Cerebellar nuclear complex (tissue), 1 donor: ENCODE data around the gene OR52E8.

Experiments used
- DNase-seq, 2 experiments: peaks; one replicate each; lab custom pipeline; 2025; lab: John Stamatoyannopoulos, UW

The OR52E8 gene

DNA sequence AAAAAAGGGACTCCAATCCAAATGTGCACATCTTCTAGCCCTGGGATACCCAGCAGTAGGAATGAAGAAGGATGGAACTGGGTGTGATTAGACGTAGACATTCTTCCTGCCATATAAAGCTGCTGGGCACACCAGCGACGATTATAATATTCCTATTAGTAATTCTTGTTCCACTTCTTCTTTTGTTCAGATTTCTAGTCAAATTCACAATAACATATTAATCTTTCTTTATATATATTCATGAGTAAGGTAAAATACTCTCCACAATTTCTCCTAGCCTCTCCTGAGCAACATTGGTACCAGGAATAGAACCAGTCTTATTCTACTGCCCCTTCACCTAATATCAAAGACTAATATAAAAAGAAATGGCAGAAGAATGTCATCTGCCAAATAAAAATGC, at the start of gene OR52E8:
OR52E8 (minus strand) TSS at position 101 of the 400 bp plus-strand sequence; CDS start at position 101, 0 bp downstream.
- no peak for DNase-seq

DNA sequence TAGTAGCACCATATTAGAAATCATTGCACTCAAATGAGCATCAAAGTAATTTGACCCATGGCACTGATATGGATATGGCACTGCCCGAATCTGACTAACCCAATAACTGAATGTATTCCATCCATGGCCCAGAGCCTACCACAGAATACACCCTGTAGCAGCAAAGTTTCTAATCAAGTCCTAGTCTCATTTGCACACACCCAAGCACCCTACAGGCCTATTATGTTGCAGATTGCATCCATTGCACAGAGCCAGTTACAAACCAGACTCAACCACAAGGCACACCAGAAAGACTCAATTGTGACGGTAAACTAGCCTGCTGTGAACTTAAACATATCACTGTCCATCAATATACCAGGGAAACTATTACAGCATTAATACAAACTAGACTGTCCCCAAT, 42.0 kb upstream of the OR52E8 start:
- no peak for DNase-seq

DNA sequence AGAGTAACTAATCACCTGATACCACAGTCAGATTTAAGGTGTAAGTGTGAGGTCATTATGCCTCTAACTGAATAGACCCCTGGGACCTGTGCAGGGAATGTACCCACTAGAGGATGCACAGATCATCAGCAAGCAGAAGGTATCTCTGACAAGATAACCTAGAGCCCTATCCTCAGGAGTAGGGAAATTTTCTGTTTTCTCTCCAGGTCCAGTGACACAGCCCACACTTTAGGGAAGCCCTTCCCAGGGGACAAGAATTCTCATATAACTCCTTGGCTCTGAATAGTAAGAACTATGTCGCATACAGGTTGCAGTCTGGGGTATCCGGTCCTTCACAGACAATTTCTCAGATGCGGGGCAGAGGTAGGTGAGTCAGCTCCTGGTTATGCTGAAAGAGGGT, 35.4 kb upstream of the OR52E8 start, which contains the start of gene OR52E5:
OR52E5 (plus strand) TSS at position 301 of the 400 bp plus-strand sequence. CDS start 7,569 bp downstream, outside the sequence.
- DNase-seq, result no peak

DNA sequence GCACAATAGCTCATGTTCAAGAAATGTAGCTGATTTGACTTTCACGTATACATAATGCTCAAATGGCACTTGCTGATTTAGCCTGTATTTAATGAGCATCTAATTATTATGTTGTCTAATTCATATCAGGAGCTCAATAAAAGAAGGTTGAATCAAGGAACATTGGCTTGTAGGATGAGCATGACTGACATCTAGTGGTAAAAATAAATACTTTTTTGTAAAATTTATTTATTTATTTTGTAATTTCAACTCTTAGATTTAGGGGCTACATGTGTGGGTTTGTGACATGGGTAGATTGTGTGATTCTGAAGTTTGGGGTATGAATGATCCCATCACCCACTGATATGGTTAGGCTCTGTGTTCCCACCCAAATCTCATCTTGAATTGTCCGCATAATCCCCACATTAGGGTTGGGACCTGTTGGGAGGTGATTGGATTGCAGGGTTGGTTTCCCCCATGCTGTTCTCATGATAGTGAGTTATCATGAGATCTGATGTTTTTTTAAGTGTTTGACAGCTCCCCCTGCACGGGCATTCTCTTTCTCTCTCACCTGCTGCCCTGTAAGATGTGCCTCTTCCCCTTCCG, 33.8 kb upstream of the OR52E8 start:
- no peak for DNase-seq

DNA sequence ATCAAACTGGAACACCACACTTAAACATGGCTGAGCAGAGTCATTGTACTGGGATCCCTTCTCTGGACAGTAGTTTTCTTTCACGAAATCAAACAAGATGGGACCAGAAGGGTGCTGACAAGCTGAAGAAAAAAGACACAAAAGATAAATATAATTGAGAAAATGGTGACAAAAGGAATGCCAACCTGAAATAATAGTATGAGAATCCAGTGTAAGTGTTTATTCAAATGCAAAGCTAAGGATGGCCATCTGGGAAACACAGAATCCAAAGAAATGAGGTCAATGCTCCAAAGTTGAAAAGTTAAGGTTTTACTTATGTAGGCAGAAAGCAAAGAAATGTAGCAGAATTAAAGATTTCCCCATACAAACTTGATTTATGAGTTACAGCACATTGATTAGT, 30.2 kb upstream of the OR52E8 start:
- no peak for DNase-seq

DNA sequence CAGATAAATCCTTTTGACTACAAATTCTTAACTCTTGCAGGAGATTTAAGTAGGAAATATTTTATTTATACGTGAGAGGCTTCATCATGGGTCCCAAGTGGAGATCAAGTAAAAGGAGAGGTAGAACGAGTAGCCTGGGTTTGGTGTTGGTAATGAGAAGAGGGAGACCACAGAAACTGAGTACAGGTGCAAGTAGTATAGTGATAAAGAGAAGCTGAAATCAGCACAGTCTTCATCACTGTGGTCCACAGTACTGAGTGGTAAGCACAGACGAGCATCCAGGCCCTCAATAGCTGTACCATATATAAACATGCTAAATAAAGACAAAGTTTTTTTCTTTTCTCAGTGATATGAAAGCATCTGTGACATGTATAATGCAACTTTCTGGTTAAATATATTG, 29.7 kb upstream of the OR52E8 start:
- DNase-seq, result no peak

DNA sequence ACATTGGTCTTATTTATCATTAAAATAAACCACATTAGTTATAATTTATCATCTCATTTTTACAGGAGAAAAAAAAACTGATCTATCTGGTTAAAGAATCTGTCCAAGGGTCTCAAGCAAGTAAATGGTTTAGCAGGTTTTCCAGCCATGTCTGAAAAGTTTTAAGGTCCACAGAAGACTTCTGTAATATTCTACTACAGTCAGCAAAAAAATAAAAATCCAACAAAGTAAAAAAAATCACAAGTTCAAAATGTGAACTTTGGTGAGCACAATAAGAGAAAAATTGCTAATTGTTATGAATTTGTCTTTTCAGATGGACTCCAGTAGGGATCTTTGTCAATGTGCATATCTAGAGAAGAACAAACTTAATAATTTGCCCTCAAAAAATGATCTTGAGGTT, 24.3 kb upstream of the OR52E8 start:
- DNase-seq, result no peak

DNA sequence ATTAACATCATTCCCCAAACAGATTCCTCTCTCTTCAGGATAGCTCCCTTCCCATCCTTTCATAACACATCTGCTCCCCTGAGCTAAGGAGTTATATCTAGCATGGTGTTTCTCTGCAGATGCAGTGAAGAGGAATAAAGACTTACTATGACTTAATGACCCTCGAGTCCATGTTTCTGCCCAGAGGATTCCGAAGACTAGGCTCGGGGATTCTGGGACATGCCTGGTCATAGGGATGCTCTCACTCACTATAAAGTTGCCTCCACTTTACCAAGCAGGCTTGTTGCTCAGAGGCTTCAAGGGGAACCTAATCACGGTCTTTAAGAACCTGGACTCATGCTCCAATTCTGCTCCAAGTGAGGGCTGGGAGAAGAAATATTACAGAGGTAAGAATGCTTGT, 22.8 kb upstream of the OR52E8 start, which contains the start of gene OR52E4:
OR52E4 (plus strand) TSS at position 301 of the 400 bp plus-strand sequence. CDS start 3,664 bp downstream, outside the sequence.
- no peak for DNase-seq

DNA sequence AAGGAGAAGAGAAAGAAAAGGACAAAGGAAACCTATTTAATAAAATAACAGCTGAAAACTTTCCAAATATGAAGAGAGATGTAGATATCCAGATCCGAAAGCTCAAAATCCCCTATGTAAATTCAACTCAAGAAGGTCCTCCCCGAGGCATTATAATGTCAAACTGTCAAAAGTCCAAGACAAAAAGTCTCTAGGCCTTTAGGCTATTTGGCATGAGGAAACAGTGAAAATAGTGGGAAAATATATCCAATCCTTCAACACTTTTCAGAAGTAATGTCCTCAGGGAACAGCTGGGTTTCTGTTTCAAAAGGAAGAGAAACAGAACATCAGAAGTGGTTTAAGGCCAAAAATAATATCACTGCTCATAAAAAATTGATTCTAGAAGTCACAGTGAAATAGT, 21.1 kb upstream of the OR52E8 start:
- no peak for DNase-seq

DNA sequence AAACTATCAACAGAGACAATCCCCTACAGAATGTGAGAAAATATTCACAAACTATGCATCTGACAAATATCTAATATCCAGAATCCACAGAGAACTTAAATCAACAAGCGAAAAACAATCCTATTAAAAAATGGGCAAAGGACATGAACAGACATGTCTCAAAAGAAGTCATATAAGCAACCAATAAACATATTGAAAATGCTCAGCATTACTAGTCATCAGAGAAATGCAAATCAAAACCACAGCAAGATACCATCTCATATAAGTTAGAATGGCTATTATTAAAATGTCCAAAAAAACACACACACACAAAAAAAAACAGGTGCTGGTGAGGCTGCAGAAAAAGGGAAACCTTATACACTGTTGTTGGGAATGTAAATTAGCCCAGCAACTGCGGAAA, 8.3 kb upstream of the OR52E8 start:
- DNase-seq, result no peak

DNA sequence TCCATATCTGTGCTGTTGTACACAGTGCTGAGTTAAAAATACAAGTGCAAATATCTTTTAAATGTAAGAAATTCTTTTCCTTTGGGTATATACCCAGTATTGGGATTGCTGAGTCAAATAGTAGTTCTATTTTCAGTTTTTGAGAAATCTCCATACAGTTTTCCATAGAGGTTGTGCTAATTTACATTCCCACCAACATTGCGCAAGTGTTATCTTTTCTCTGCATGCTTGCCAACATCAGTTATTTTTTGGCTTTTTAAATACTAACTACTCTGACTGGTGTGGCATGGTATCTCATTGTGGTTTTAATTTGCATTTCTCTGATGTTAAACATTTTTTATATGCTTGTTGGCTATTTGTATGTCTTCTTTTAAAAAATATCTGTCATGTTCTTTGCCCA, 6.5 kb downstream of the OR52E8 start:
- no peak for DNase-seq

DNA sequence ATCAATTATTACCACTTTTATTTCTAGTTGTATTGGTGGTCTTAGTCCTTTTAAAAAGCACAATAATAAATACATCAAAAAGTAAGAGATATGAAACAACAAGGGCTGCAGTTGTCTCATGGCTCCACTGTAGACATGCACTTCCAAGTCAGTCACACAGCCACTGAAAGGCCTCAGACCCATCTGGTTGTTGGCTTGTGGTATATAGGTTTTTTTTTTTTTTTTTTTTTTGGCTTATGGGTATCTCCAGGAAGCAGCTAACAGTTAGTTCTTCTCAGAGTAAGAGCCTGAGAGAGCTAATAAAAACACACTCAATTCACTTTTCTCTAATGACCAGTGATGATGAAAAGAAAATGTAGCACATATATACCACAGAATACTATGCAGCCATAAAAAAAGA, 9.8 kb downstream of the OR52E8 start:
- no peak for DNase-seq

DNA sequence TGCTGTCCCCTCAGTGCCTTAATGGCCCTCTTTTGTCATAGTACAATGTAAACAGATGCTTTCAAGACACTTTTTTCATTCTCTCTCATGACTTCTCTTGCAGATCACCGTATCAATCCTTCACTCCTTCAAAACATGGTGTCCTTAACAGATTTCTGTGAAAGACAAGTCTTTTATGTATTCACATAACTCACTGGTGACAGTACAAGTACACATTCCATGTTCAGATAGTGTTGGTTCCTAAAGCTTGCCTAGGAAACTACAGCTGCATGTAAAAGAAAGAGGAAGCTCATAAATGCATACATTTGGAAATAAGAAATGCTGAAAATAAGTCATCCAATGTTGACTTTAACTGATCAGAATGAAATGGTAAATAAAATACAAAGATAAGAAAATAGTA, 10.8 kb downstream of the OR52E8 start:
- no peak for DNase-seq

DNA sequence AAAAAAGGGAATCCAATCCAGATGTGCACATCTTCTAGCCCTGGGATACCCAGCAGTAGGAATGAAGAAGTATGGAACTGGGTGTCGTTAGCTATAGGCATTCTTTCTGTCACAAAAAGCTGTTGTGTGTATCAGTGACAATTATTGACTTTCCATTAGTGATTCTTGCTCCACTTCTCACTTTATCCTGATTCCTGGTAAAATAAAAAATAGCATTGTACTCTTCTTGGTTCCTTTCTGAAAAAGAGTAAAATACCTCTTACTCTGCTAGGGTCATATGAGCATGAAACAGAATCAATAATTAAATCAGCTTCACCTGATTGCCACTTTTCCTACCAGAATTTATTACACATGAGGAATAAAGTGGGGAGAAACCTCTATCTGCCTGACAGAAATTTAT, 15.7 kb downstream of the OR52E8 start, which contains the start of gene OR52E6:
OR52E6 (minus strand) TSS at position 101 of the 400 bp plus-strand sequence; CDS start at position 101, 0 bp downstream.
- DNase-seq, result no peak

DNA sequence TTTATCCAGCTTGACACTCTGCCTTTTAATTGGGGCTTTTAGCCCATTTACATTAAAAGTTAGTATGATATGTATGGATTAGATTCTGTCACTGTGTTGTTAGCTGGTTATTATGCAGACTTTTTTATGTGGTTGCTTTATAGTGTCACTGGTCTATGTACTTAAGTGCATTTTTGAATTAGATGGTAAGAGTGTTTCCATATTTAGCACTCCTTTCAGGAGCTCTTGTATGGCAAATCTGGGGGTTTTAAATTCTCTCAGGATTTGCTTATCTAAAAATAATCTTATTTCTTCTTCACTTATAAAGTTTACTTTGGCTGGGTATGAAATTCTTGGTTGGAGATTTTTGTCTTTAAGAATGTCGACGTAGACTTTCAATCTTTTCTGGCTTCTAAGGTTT, 19.8 kb downstream of the OR52E8 start:
- DNase-seq, result no peak

DNA sequence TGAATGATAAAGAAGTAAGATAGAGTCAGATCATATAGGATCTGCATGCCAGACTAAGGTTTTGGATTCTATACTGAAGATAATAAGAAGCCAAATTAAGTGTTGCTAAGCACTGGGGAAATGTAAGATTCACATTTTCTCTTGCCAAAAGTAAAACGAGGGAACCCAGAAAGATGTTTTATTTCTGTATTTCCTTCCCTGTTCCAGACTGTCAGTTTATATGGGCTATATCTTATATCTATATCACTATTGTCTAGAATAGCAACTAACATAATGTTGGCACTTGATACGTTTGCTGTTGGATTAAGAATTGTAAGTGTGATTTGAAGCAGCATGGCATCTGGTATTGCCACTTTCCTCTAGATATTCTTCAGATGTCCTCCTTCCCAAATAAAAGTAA, 24.0 kb downstream of the OR52E8 start:
- no peak for DNase-seq

DNA sequence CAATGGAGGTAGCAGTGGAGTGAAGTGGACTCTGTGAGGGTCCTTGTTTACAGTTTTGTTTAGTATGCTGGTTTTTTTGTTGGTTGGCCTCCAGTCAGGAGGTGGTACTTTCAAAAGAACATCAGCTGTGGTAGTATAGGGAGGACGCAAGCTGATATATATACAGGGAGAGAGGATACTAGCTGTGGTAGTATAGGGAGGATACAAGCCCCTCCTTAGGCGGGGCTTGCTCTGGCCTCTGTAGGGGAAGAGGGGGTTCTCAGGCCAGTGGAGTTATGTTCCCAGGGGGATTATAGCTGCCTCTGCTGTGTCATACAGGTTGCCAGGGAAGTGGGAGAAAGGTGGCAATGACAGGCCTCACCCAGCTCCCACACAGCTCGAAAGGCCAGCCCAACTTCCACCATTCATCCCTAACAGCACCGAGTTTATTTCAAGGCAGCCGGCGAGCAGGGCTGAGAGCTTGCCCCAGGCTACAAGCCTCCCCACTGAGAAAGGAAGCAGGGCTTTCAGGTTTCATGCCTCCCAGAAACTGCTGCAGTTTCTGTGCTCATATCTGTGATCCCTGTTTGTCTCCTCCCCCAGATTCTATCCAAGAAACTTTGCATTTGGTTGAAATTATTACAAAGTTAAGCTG, 26.2 kb downstream of the OR52E8 start:
- no peak for DNase-seq

DNA sequence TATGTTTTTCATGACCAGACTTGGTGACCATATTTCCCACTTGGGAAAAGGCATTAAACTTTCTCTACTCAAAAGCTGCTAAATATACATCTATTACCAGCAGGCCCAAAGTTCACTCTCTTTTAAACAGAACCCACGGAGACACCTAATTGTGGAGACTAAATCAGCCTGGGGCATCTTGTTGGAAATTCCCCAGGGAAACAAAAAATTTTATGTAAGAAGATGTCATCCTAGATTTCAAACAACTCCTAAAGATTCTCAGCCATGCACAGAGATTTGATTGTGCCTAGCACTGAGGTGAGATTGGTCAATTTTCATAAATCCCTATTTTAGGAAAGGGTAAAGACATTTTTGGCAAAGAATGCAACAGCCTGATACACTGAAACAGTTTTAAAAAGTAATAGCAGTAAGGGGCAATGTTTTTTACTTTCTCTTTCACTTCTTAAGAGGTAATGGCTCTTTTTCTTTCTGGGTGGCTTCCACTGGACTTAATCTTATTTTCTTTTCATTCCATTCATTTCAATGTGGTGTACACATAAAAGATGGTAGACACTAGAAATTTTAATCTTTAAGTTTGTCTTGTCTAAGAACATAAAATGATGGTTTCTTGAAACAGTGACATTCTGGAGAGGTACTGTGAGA, 39.1 kb downstream of the OR52E8 start:
- no peak for DNase-seq

DNA sequence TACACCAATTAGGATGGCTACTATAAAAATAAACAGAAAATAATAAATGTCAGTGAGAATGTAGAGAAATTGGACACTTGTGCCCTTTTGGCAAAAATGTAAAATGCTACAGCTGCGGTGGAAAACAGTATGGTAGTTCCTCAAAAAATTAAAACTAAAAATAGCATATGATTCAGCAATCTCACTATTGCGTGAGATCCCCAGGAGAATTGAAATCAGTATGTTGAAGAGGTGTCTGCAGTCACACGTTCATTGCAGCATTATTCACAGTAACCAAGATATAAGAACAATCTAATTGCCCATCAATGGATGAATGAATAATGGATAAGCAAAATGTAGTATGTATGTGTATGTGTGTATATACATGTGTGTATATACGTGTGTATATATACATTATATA, 42.0 kb downstream of the OR52E8 start:
- DNase-seq, result no peak

DNA sequence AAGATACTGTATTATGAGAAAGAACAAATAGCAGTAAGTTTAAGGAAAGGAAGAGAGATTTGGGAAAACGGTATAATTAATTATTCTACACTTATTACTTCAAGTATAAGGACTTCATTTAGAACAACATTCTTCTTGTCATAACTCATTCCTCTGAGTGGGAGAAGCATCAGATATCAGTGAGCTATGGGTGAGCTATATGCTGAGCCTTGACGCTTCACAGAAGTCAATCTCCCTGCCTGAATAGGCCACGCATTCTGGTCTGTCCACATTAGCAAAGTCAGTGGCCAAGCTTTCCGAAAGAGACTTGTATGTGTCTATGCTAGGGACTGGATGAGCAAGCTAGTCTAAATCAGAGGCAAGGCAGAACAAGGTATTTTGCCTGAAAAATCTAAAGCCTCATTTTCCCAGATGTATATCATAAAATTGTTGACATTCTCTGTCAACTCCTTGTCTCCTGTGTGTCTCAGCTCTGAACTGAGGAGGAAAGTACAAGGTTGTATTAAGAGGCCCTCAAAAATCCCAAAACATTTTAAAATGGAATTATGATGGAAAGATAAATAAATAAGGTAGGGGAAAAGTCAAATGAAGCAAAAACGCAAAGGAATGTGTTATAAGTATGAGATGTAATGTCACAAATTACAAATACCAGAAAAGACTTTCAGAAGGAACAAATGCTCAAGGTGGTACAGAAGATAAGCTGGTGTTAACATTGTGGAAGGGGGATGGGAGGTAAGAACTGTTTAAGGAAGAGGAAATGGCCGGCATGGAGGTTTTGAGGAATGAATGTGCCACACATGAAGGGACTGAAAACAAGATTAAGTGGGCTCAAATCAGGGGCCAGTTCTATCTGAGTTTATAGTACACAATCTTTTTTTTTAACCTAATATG, 47.3 kb downstream of the OR52E8 start:
- no peak for DNase-seq

DNA sequence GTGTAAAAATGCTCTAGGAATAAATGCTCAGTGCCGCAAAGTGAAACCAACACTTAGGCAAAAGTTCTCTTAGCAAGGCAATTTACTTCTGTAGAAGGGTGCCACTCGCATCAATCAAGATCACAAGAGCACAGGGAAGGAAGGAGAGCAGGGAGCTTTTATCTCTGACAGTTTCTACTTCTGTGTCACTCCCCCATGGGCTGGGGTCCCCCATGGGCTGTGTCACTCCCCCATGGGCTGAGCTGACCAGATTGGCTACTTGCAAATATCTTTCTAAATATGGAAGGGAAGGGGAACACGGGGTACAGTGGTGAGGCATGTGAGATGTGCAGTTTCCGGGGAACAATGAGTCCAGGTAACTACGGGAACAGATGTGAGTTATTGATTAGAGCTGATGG, 48.4 kb downstream of the OR52E8 start:
- DNase-seq, result no peak

DNA sequence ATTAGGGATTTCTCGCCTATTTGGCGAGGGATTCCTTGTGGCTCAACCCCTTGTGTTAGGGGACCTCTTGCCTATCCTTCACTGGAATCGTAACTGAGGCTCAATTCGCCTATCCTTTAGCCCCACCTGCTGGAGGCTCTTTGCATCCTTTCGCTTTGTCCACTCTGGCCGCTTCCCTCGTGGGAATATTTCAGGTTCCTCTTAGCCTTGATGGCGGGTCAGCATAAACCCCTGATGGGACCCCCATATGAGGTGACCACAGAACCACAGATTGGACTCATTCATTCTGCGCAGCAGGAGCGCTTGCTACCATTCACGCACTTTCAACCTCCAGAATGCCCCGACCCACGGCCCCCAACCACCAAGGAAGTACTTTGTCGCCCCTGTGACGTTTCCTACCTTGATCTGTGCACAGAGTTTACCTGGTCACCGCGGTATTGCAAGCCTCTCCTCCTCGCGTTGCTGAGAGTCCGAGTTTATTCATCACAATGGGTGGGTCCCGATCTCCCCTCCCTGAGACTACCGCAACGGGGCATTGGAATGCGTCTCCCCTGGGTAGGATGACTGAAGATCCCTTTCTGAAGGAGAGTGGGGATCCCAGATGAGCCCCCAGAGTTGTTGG, 48.9 kb downstream of the OR52E8 start, which contains the start of gene OR52N2:
OR52N2 (plus strand) TSS at position 425 of the 622 bp plus-strand sequence. CDS start 11,412 bp downstream, outside the sequence.
- DNase-seq, result peak in 1 of 2 experiments; percentile 13
